Tibial artery (tissue), 4 donors: ENCODE measurements around the gene CD200.

Experiments used
- DNase-seq, 2 donors: peaks; one replicate each; pipeline ENCODE4 v3.0.0-alpha.2; 2019
- H3K27ac ChIP-seq, 2 donors: fragments of 200-600 bp; sonication (generic) in 1 of 2; 1 replicate in 1 of 2; 2 replicates in 1 of 2; pipeline ENCODE4 v1.5.1; 2018 to 2019; ENCODE audit warnings: mild to moderate bottlenecking in 1 of 2
- H3K27me3 ChIP-seq, 2 donors: fragments of 200-600 bp; sonication (generic) in 1 of 2; one replicate each; pipeline versions ENCODE4 v1.5.1 to v1.6.0; 2016 to 2019
- H3K36me3 ChIP-seq, 3 donors: fragments of 200-600 bp; sonication (generic) in 2 of 3; one replicate each; pipeline ENCODE4 v1.5.1; 2016 to 2019; ENCODE audit warnings: mild to moderate bottlenecking in 2 of 3
- H3K4me1 ChIP-seq, 4 donors: fragments of 200-600 bp; sonication (generic) in 2 of 4; 1 replicate in 3 of 4; 2 replicates in 1 of 4; pipeline ENCODE4 v1.5.1; 2016 to 2019
- H3K4me3 ChIP-seq, 2 donors: fragments of 200-600 bp; sonication (generic) in 1 of 2; 1 replicate in 1 of 2; 2 replicates in 1 of 2; pipeline ENCODE4 v1.5.1; 2018 to 2019; ENCODE audit warnings: mild to moderate bottlenecking in 2 of 2
- H3K9me3 ChIP-seq, 3 donors: fragments of 200-600 bp; sonication (generic) in 1 of 3; one replicate each; pipeline ENCODE4 v1.5.1; 2016 to 2019
- CTCF ChIP-seq, 2 experiments: fragments of 200-600 bp in 1 of 2; fragments of 450-650 bp in 1 of 2; IDR thresholded peaks; one replicate each; pipeline ENCODE4 v1.5.1; 2017 to 2019; ENCODE audit warnings: antibody characterized with exemption in 2 of 2, mild to moderate bottlenecking in 1 of 2, moderate library complexity in 1 of 2
- intact Hi-C: fragments of 100-400 bp; cut with DNase I; formaldehyde crosslinking; loops from one replicate; pipeline ENCODE4 v1.15.0; 2023; ENCODE audit warnings: low total_unique reads

Gene CD200

GRCh38 chr3:112302150-112302830 lies 30.7 kb upstream of the CD200 start:
- peak overlapping the region; percentile 54 to 59 for H3K4me3 ChIP-seq
- TF ChIP-seq CTCF (IDR thresholded peaks at IDR 0.05) = no peak
- intact Hi-C loops = no loop called here
- no peaks in the 10 kb centered on the region for H3K27me3 ChIP-seq
- H3K27ac ChIP-seq = peak overlapping the region in 1 of 2 donors; percentile 13
- no peaks in the 10 kb centered on the region for H3K36me3 ChIP-seq
- no peak for DNase-seq
- no peaks in the 10 kb centered on the region for H3K9me3 ChIP-seq
- H3K4me1 ChIP-seq = peaks cover 0 to 18% (median 6%) of the 10 kb centered on the region in 4 donors

GRCh38 chr3:112302881-112303763 lies 29.8 kb upstream of the CD200 start:
- TF ChIP-seq CTCF (IDR thresholded peaks at IDR 0.05) = no peak
- intact Hi-C loops = no loop called here
- no peaks in the 10 kb centered on the region for H3K27me3 ChIP-seq
- peaks cover 0 to 18% (median 6%) of the 10 kb centered on the region in 4 donors for H3K4me1 ChIP-seq
- H3K4me3 ChIP-seq = peak overlapping the region; percentile 54 to 59
- H3K9me3 ChIP-seq = no peaks in the 10 kb centered on the region
- H3K27ac ChIP-seq = peak overlapping the region; percentile 13 to 26
- H3K36me3 ChIP-seq = no peaks in the 10 kb centered on the region
- no peak for DNase-seq

GRCh38 chr3:112303764-112304325 lies 29.1 kb upstream of the CD200 start:
- Histone ChIP-seq H3K27ac (peak overlapping the region; percentile 13 to 26), H3K27me3 (no peaks in the 10 kb centered on the region), H3K4me3 (peak overlapping the region; percentile 54 to 59), H3K4me1 (peaks cover 0 to 18% (median 6%) of the 10 kb centered on the region in 4 donors), H3K36me3 (no peaks in the 10 kb centered on the region), H3K9me3 (no peaks in the 10 kb centered on the region)
- DNase-seq = no peak
- intact Hi-C loops = no loop called here
- no peak for TF ChIP-seq CTCF (IDR thresholded peaks at IDR 0.05)

GRCh38 chr3:112304611-112305010 lies 28.3 kb upstream of the CD200 start:
- peak overlapping the region in 1 of 2 donors; percentile 13 for H3K27ac ChIP-seq
- H3K4me3 ChIP-seq = peak overlapping the region; percentile 54 to 59
- DNase-seq = no peak
- H3K9me3 ChIP-seq = no peaks in the 10 kb centered on the region
- H3K4me1 ChIP-seq = peaks cover 0 to 18% (median 6%) of the 10 kb centered on the region in 4 donors
- H3K36me3 ChIP-seq = no peaks in the 10 kb centered on the region
- peak; percentile 22 to 23 for TF ChIP-seq CTCF (IDR thresholded peaks at IDR 0.05)
- no peaks in the 10 kb centered on the region for H3K27me3 ChIP-seq
- intact Hi-C loops = no loop called here

- Histone ChIP-seq H3K27ac (no peak overlapping the region), H3K4me3 (no peak overlapping the region), H3K4me1 (peaks cover 0 to 18% (median 6%) of the 10 kb centered on the region in 4 donors), H3K36me3 (no peaks in the 10 kb centered on the region), H3K9me3 (no peaks in the 10 kb centered on the region), H3K27me3 (no peaks in the 10 kb centered on the region)
- TF ChIP-seq CTCF (IDR thresholded peaks at IDR 0.05) = no peak
- intact Hi-C loops = no loop called here
- DNase-seq = no peak
Measured at GRCh38 chr3:112306825-112307224, 26.1 kb upstream of the CD200 start.
